ENCODE results near the gene CORT. TPM values are rescaled to one million over a fixed set of nuclear protein-coding genes. Genes with fewer than 3 reads are reported as not detected.
"Not testable (repeated sequence)": the region's sequence is repeated elsewhere in the genome, so short reads cannot be mapped to it uniquely, and the experiment has no call there.

Gene CORT
- total RNA-seq, 1 donor from 2014 or later = 0.32 TPM

- no peak for ATAC-seq (ENCODE audit: poor library complexity)
- no peak for DNase-seq
- intact Hi-C loops (cut with DNase I) = loop anchor here (10.0 kb wide), 1 partner anchor 62 kb away; no protein-coding TSS in a partner anchor
Measured at GRCh38 chr1:10432910-10433700, 16.7 kb upstream of the CORT start.

GRCh38 chr1:10433790-10434189 is 16.0 kb upstream of the CORT start:
- intact Hi-C loops (cut with DNase I) = loop anchor here (10.0 kb wide), 1 partner anchor 61 kb away; no protein-coding TSS in a partner anchor

GRCh38 chr1:10434590-10434989 is 15.2 kb upstream of the CORT start:
- DNase-seq (no peak), ATAC-seq (ENCODE audit: poor library complexity) (no peak)
- intact Hi-C loops (cut with DNase I) = loop anchor here (10.0 kb wide), 1 partner anchor 60 kb away; no protein-coding TSS in a partner anchor

More at GRCh38 chr1:10433790-10434189, 16.0 kb upstream of the CORT start:
- no peak for ATAC-seq (ENCODE audit: poor library complexity)
- DNase-seq = no peak

GRCh38 chr1:10437052-10437451 is 12.8 kb upstream of the CORT start:
- intact Hi-C loops (cut with DNase I) = loop anchor here (10.0 kb wide), 1 partner anchor 58 kb away; no protein-coding TSS in a partner anchor

GRCh38 chr1:10438677-10439163 is 11.1 kb upstream of the CORT start:
- intact Hi-C loops (cut with DNase I) = loop anchor here (10.0 kb wide), 1 partner anchor 56 kb away; no protein-coding TSS in a partner anchor

More at GRCh38 chr1:10437052-10437451, 12.8 kb upstream of the CORT start:
- no peak for ATAC-seq (ENCODE audit: poor library complexity)
- DNase-seq = no peak

GRCh38 chr1:10440305-10440704 is 9.5 kb upstream of the CORT start:
- no peak for ATAC-seq (ENCODE audit: poor library complexity)
- intact Hi-C loops (cut with DNase I) = no loop called here
- no peak for DNase-seq

More at GRCh38 chr1:10438677-10439163, 11.1 kb upstream of the CORT start:
- DNase-seq (no peak), ATAC-seq (ENCODE audit: poor library complexity) (no peak)

GRCh38 chr1:10440794-10441193 is 9.0 kb upstream of the CORT start:
- no peak for ATAC-seq (ENCODE audit: poor library complexity)
- intact Hi-C loops (cut with DNase I) = no loop called here
- no peak for DNase-seq

GRCh38 chr1:10444248-10444647 is 5.6 kb upstream of the CORT start:
- ATAC-seq (ENCODE audit: poor library complexity) (no peak), DNase-seq (no peak)
- intact Hi-C loops (cut with DNase I) = no loop called here

- DNase-seq = no peak
- intact Hi-C loops (cut with DNase I) = no loop called here
- no peak for ATAC-seq (ENCODE audit: poor library complexity)
Measured at GRCh38 chr1:10444795-10445397, 4.9 kb upstream of the CORT start.

- DNase-seq = no peak
- no peak for ATAC-seq (ENCODE audit: poor library complexity)
- intact Hi-C loops (cut with DNase I) = no loop called here
Measured at GRCh38 chr1:10446790-10447422, 2.9 kb upstream of the CORT start.

- no peak for ATAC-seq (ENCODE audit: poor library complexity)
- intact Hi-C loops (cut with DNase I) = no loop called here
- DNase-seq = no peak
Measured at GRCh38 chr1:10450156-10450814, 454 bp downstream of the CORT start.

GRCh38 chr1:10450836-10451235 is 1.0 kb downstream of the CORT start:
- no peak for ATAC-seq (ENCODE audit: poor library complexity)
- intact Hi-C loops (cut with DNase I) = no loop called here
- DNase-seq = no peak

- no peak for DNase-seq
- no peak for ATAC-seq (ENCODE audit: poor library complexity)
- intact Hi-C loops (cut with DNase I) = no loop called here
Measured at GRCh38 chr1:10451287-10451686, 1.5 kb downstream of the CORT start.

GRCh38 chr1:10456048-10456447 is 6.2 kb downstream of the CORT start:
- DNase-seq (no peak), ATAC-seq (ENCODE audit: poor library complexity) (no peak)
- intact Hi-C loops (cut with DNase I) = no loop called here

- intact Hi-C loops (cut with DNase I) = no loop called here
- DNase-seq = no peak
- ATAC-seq (ENCODE audit: poor library complexity) = peak; percentile 62
Measured at GRCh38 chr1:10456661-10457060, 6.8 kb downstream of the CORT start.

- ATAC-seq (ENCODE audit: poor library complexity); DNase-seq; intact Hi-C loops (cut with DNase I): not testable (repeated sequence)
Measured at GRCh38 chr1:10457462-10457861, 7.6 kb downstream of the CORT start.

- intact Hi-C loops (cut with DNase I) = no loop called here
- no peak for DNase-seq
- ATAC-seq (ENCODE audit: poor library complexity) = no peak
Measured at GRCh38 chr1:10457875-10458274, 8.0 kb downstream of the CORT start.

GRCh38 chr1:10459184-10459583 is 9.4 kb downstream of the CORT start:
- DNase-seq = no peak
- no peak for ATAC-seq (ENCODE audit: poor library complexity)
- intact Hi-C loops (cut with DNase I) = no loop called here

- DNase-seq (no peak), ATAC-seq (ENCODE audit: poor library complexity) (no peak)
- intact Hi-C loops (cut with DNase I) = no loop called here
Measured at GRCh38 chr1:10467078-10467477, 17.2 kb downstream of the CORT start.
